ENCODE results near the gene SLC5A4.

Gene SLC5A4

DNA sequence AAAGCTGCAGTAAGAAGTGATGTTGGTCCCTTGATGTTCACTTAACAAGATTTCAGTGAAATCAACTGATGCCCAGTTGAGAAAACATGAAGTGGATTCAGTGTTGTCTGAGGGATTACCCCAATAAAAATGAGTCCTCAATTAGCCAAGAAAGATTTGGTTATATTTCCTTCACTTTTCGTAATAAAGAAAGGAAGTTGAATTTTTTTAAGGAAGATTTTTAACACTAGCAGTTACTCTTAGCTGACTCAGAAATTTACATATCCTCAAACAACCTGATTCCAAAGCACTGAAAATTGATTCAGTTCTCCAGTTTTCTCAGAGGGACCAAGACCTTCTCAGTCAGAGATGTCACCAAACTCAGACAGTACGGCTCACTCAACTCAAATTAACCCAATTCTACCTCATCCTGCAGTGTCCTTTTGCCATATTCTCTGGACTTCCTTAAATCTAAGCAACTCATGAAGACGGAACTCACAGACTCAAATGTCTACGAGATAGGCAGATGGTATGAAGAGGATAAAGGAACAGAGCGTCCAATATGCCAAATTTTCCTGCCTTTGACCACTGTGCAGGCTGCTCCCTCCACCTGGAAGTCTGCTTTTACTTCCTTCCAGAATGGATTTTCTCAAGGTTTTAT is 22.8 kb downstream of the SLC5A4 start:
- DNase-seq = no peak

- DNase-seq = no peak
These were observed 28.6 kb downstream of the SLC5A4 start for GRCh38 chr22:32226326-32227104.

- no peak for DNase-seq
These were observed 32.2 kb downstream of the SLC5A4 start for GRCh38 chr22:32222991-32223390.

DNA sequence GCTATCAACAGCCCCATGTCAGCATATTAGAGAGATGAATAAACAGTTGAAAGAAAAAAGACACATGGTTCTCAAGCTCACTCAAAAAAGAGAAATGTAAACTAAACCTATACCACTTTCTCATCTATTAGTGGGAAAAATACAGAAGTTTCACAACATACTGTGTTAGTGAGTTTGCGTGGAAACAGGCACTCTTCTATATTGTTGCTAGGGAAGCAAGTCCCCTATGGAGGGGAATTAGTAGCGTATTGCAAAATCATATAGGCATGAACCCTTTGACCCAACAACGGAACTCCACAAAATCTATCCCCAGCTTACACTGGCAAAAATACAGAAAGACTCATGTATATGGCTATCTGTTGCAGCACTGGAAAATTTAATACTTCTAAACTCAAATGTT is 36.1 kb downstream of the SLC5A4 start:
- no peak for DNase-seq

GRCh38 chr22:32218470-32218869 is 36.7 kb downstream of the SLC5A4 start:
- DNase-seq = no peak

DNA sequence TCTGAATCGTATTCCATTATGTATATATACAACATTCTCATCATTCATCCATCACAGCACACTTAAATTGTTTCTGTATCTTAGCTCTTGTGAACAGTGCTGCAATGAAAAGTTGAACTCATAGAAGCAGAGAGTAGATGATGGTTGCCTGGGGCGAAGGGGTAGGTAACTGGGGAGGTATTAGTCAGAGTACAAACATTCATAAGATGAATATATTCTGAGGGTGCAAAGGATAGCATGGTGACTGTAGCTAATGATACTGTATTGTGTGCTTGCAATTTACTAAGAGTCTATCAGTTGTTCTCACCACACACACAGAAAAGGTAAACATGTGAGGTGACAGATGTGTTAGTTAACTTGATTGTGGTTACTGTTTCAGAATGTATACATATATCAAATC is 37.7 kb downstream of the SLC5A4 start:
- DNase-seq = no peak

DNA sequence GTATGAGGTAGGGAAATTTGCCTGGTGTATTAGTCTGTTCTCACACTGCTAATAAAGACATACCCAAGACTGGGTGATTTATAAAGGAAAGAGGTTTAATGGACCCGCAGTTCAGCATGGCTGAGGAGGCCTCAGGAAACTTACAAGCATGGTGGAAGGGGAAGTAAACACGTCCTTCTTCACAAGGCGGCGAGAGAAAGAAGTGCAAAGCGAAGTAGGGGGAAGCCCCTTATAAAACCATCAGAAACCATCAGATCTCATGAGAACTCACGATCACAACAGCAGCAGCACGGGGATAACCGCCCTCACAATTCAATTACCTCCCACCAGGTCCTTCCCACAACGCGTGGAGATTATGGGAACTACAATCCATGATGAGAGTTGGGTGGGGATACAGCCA is 38.2 kb downstream of the SLC5A4 start:
- DNase-seq = no peak

GRCh38 chr22:32211011-32211410 is 44.1 kb downstream of the SLC5A4 start:
- DNase-seq = no peak

GRCh38 chr22:32208681-32209080 is 46.5 kb downstream of the SLC5A4 start:
- no peak for DNase-seq

GRCh38 chr22:32207971-32208480 is 47.1 kb downstream of the SLC5A4 start:
- no peak for DNase-seq

- DNase-seq = no peak
These were observed 48.1 kb downstream of the SLC5A4 start for GRCh38 chr22:32206774-32207758.

DNA sequence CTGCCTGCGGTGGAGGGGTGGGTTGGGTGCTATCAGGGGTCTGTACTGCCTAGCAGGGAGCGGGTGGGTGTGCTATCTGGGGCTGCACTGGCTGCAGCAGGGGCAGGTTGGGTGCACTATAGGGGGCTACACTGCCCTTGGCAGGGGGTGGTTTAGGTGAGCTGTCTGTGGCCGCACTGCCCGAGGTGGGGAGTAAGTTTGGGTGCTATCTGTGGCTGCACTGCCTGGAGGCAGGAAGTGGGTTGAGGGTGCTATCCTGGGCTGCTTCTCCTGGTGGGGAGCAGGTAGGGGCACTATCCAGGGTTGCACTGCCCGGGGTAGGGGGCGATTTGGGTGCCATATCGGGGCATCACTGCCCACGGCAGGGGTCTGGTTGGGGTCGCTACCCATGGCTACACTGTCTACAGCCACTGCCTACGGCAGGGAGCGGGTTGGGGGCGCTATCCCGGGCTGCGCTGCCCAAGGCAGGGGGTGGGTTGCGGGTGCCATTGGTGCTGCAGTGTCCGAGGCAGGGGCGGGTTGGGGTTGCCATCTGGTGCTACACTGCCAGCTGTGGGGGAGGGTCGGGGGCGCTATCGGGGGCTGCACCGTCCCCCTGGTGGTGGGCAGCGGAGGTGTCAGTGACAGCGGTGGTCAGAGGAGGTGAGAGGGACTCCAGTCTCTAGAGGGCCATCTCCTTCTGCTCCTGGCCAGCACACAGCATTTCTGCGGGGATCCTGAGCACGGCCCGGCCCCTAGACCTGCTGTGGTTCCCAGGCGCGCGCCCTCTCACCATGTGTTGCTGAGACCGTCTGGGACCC is 49.0 kb downstream of the SLC5A4 start:
- DNase-seq = no peak

DNA sequence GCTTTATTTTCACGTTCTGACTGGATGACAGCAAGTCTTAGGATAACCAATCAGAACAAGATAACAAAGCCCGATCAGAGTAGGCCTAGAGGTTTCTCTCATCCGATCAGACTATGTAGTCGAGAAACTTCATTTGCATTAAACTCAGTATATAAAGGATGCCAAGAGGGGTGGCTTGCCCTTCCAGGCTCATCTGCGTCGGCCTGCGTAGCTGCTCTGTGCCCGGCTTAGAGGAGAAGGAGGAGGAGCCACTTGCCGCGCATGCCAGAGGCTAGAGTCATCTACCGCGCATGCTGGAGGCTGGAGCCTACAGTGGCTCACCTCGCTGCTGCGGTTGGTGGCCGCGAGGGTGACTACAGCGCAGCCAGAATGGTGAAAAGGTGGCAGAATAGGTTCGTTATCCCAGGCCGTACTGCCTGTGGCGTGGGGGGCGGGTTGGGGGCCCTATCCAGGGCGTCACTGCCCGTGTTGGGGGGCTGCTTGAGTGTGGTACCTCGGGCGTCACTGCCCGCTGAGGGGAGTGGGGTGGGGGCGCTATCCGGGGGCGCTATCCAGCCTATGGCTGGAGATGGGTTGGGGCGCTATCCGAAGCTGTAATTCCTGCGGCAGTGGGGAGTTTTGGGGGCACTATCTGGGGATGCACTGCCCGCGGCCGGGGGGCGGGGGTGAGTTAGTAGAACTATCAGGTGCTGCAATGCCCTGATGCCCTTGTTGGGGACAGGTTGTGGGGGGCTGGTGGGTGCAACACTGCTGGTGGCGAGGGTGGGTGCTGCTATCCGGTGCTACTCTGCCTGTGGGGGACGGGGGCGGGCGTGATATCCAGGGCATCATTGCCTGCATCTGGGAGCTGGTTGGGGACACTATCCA is 50.1 kb downstream of the SLC5A4 start, which contains the start of gene RFPL2:
RFPL2 (minus strand) TSS at position 218 of the 867 bp plus-strand sequence. CDS start 2,622 bp downstream, outside the sequence.
- DNase-seq = no peak

- DNase-seq = no peak
These were observed 50.9 kb downstream of the SLC5A4 start for GRCh38 chr22:32204040-32204855.

DNA sequence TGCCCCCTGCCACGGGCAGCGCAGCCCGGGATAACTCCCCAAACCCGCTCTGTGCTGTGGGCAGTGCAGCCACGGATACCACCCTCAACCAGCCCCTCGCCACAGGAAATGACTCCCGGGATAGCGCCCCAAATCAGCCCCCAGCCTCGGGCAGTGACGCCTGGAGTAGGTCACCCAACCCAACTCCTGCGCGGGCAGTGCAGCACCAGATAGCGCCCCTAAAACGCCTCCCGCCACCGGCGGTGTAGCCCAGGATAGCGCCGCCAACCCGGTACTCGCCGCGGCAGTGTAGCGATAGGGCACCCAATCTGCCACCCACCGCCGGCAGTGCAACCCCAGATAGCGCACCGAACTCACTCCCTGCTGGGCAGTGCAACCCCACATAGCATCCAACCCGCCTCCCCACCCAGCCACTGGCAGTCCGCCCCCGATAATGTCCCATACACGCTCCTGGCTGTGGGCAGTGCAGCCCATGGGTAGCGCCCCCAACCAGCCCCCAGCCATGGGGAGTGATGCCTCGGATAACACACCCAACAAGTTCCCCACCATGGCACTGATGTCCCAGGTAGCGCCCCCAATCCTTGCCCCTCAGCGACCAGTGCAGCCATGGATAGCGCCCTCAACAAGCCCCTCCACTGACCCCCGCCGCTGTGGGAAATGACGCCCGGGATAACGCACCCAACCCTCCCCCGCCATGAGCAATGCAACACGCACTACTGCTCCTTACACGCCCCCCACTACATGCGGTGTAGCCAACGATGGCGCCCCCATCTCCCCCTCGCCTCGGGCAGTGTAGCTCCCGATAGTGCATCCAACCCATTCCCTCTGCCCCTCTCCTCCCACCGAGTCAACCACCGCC is 51.7 kb downstream of the SLC5A4 start:
- no peak for DNase-seq

GRCh38 chr22:32202539-32203180 is 52.5 kb downstream of the SLC5A4 start:
- DNase-seq = no peak

GRCh38 chr22:32202161-32202538 is 53.0 kb downstream of the SLC5A4 start:
- DNase-seq = no peak

DNA sequence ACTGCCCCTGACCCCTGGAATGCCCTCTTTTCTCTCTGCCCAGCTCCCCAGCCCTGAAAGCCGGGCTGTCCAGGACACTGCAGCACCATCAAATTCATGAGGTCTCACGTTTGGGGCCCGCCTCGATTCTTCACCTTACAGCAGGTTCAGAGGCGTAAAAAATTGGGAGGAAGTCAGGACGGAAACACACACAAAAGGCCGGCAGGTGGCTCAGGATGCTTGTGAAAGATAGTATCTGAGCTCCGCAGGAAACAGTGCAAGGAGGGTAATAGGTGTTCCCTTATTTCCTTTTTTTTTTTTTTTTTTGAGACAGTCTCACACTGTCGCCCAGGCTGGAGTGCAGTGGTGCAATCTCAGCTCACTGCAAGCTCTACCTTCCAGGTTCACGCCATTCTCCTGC is 54.4 kb downstream of the SLC5A4 start:
- no peak for DNase-seq

GRCh38 chr22:32199961-32200360 is 55.2 kb downstream of the SLC5A4 start:
- DNase-seq = no peak
